ENCODE measurements around the gene AIPL1. TPM values are rescaled to one million over a fixed set of nuclear protein-coding genes. Genes with fewer than 3 reads are reported as not detected.

Gene AIPL1
- total RNA-seq, 2 experiments from 2014 or later = not detected

- ChIA-PET CTCF (ENCODE audit: unreplicated experiment) (interaction anchor here (0.6 kb wide), 1 partner anchor 953 kb away, joined by 6 read pairs; no protein-coding TSS in a partner anchor), POLR2A (interaction anchor here (0.6 to 1.0 kb wide), 2 partner anchors 11 to 155 kb away, joined by 3 to 6 read pairs; no protein-coding TSS in a partner anchor)
- BruUV-seq (replicated peaks) = no TSS peak
Measured at GRCh38 chr17:6443692-6444570, 9.0 kb upstream of the AIPL1 start, which contains the start of gene PIMREG. Gene PIMREG, plus strand, starts transcription at chr17:6444455. Its CDS starts 656 bp downstream, at chr17:6445111.

DNA sequence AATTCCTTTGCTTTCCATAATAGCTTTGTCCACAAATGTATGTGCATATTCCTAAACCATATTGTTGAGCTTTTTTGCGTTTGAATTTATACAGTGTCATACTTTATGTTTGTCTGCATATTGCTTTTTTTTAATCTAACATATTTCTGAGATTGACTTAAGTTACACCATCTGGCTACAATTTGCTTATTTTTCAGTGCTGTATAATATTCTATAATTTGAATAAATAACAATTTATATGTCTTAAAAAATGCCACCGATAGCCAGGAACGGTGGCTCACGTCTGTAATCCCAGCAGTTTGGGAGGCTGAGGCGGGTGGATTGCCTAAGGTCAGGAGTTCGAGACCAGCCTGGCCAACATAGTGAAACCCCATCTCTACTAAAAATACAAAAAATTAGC, 7.9 kb upstream of the AIPL1 start:
- H4K20me1 ChIP-seq (ENCODE audit: insufficient read depth, low read length) = no peaks in the 10 kb centered on the region
- CTCF ChIA-PET (ENCODE audit: unreplicated experiment) = interaction anchor here (0.6 kb wide), 1 partner anchor 791 kb away, joined by 3 read pairs; the partner anchor contains the start of gene DVL2
- no peaks in the 10 kb centered on the region for H3K9me3 ChIP-seq (ENCODE audit: low read length)
- H3K4me2 ChIP-seq (ENCODE audit: low read length) = no peak overlapping the region
- intact Hi-C loops (cut with micrococcal nuclease; ENCODE audit: unreplicated experiment) = no loop called here
- no peak overlapping the region for H2AFZ ChIP-seq (ENCODE audit: low read length)
- no peaks in the 10 kb centered on the region for H3K79me2 ChIP-seq (ENCODE audit: insufficient read depth, low read depth, low read length)
- no TSS peak for BruUV-seq (replicated peaks)
- POLR2A ChIA-PET = interaction anchor here (0.6 to 0.9 kb wide), 2 partner anchors 219 to 1217 kb away, joined by 4 read pairs; no protein-coding TSS in a partner anchor
- H3K36me3 ChIP-seq (ENCODE audit: insufficient read depth, low read length) = no peaks in the 10 kb centered on the region
- no peak for TF ChIP-seq EZH2phosphoT487 (IDR thresholded peaks at IDR 0.05; ENCODE audit: borderline replicate concordance, low read depth, low read length)
- TF ChIP-seq, protein P1, sequence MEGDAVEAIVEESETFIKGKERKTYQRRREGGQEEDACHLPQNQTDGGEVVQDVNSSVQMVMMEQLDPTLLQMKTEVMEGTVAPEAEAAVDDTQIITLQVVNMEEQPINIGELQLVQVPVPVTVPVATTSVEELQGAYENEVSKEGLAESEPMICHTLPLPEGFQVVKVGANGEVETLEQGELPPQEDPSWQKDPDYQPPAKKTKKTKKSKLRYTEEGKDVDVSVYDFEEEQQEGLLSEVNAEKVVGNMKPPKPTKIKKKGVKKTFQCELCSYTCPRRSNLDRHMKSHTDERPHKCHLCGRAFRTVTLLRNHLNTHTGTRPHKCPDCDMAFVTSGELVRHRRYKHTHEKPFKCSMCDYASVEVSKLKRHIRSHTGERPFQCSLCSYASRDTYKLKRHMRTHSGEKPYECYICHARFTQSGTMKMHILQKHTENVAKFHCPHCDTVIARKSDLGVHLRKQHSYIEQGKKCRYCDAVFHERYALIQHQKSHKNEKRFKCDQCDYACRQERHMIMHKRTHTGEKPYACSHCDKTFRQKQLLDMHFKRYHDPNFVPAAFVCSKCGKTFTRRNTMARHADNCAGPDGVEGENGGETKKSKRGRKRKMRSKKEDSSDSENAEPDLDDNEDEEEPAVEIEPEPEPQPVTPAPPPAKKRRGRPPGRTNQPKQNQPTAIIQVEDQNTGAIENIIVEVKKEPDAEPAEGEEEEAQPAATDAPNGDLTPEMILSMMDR (conservative IDR thresholded peaks at IDR 0.05; ENCODE audit: low read length) = no peak
- no peak overlapping the region for H3K27ac ChIP-seq (ENCODE audit: low read depth, low read length, poor library complexity, severe bottlenecking)
- H3K4me3 ChIP-seq (ENCODE audit: low read depth, low read length, poor library complexity, severe bottlenecking) = no peak overlapping the region
- DNase-seq (ENCODE audit: low spot score) = no peak
- no peaks in the 10 kb centered on the region for H3K9me2 ChIP-seq (ENCODE audit: insufficient read depth, low read length)
- peaks cover 20% of the 10 kb centered on the region for H3K4me1 ChIP-seq (ENCODE audit: insufficient read depth, low read length, poor library complexity, severe bottlenecking)

More at GRCh38 chr17:6443692-6444570, 9.0 kb upstream of the AIPL1 start, which contains the start of gene PIMREG:
- peak; percentile 95 for DNase-seq (ENCODE audit: low spot score)
- Histone ChIP-seq H3K4me1 (ENCODE audit: insufficient read depth, low read length, poor library complexity, severe bottlenecking) (peaks cover 14% of the 10 kb centered on the region), H3K27ac (ENCODE audit: low read depth, low read length, poor library complexity, severe bottlenecking) (peak within 1 kb of the TSS; percentile 65), H3K4me2 (ENCODE audit: low read length) (peak within 1 kb of the TSS; percentile 91), H3K79me2 (ENCODE audit: insufficient read depth, low read depth, low read length) (no peaks in the 10 kb centered on the region), H3K9me2 (ENCODE audit: insufficient read depth, low read length) (no peaks in the 10 kb centered on the region), H3K4me3 (ENCODE audit: low read depth, low read length, poor library complexity, severe bottlenecking) (peak within 1 kb of the TSS; percentile 67), H4K20me1 (ENCODE audit: insufficient read depth, low read length) (no peaks in the 10 kb centered on the region), H3K36me3 (ENCODE audit: insufficient read depth, low read length) (no peaks in the 10 kb centered on the region), H3K9me3 (ENCODE audit: low read length) (no peaks in the 10 kb centered on the region), H2AFZ (ENCODE audit: low read length) (peak within 1 kb of the TSS; percentile 73; the same call in 1 of the 2 replicates)
- TF ChIP-seq, protein P1 (conservative IDR thresholded peaks at IDR 0.05; ENCODE audit: low read length) = no peak
- no peak for TF ChIP-seq EZH2phosphoT487 (IDR thresholded peaks at IDR 0.05; ENCODE audit: borderline replicate concordance, low read depth, low read length)
- intact Hi-C loops (cut with micrococcal nuclease; ENCODE audit: unreplicated experiment) = no loop called here
